Activated CD4-positive, alpha-beta T cell treated with anti-CD3 and anti-CD28 coated beads for 1 hour (primary cell): ENCODE measurements around the gene EFHD2.
"Not testable (repeated sequence)": the region's sequence is repeated elsewhere in the genome, so short reads cannot be mapped to it uniquely, and the experiment has no call there.

Experiments
- DNase-seq: peaks from one replicate; pipeline ENCODE4 v3.0.0-alpha.2; 2020

The EFHD2 gene

GRCh38 chr1:15412175-15412800 is 2.6 kb downstream of the EFHD2 start:
- no peak for DNase-seq

GRCh38 chr1:15412843-15413242 is 3.2 kb downstream of the EFHD2 start:
- DNase-seq: no peak

GRCh38 chr1:15413563-15414444 is 4.1 kb downstream of the EFHD2 start:
- no peak for DNase-seq

GRCh38 chr1:15414445-15414983 is 4.8 kb downstream of the EFHD2 start:
- no peak for DNase-seq

GRCh38 chr1:15417059-15417934 is 7.6 kb downstream of the EFHD2 start:
- DNase-seq: peak; percentile 27

GRCh38 chr1:15418806-15419515 is 9.3 kb downstream of the EFHD2 start:
- no peak for DNase-seq

GRCh38 chr1:15420853-15421465 is 11.3 kb downstream of the EFHD2 start:
- DNase-seq: no peak

GRCh38 chr1:15422871-15423270 is 13.2 kb downstream of the EFHD2 start:
- no peak for DNase-seq

GRCh38 chr1:15423355-15424077 is 13.8 kb downstream of the EFHD2 start:
- no peak for DNase-seq

GRCh38 chr1:15424146-15424667 is 14.5 kb downstream of the EFHD2 start:
- DNase-seq: no peak

- no peak for DNase-seq
Measured at GRCh38 chr1:15424981-15425380, 15.3 kb downstream of the EFHD2 start.

- DNase-seq: no peak
Measured at GRCh38 chr1:15425521-15425920, 15.8 kb downstream of the EFHD2 start.

GRCh38 chr1:15425958-15426357 is 16.3 kb downstream of the EFHD2 start:
- DNase-seq: no peak

- DNase-seq: no peak
Measured at GRCh38 chr1:15426492-15427279, 17.0 kb downstream of the EFHD2 start.

- no peak for DNase-seq
Measured at GRCh38 chr1:15427280-15427666, 17.6 kb downstream of the EFHD2 start.

GRCh38 chr1:15428252-15428651 is 18.6 kb downstream of the EFHD2 start:
- DNase-seq: not testable (repeated sequence)

- DNase-seq: no peak
Measured at GRCh38 chr1:15428815-15429435, 19.2 kb downstream of the EFHD2 start.

- no peak for DNase-seq
Measured at GRCh38 chr1:15429701-15430149, 20.0 kb downstream of the EFHD2 start.

GRCh38 chr1:15430787-15431570 is 21.3 kb downstream of the EFHD2 start:
- peak; percentile 61 for DNase-seq
